CD8-positive, alpha-beta memory T cell (primary cell): ENCODE results near the gene MAN1A1. TPM values are rescaled to one million over a fixed set of nuclear protein-coding genes. Genes with fewer than 3 reads are reported as not detected.

Source experiments
- CTCF ChIA-PET: fragments of 350-600 bp; sonication (Branson Sonifier 250); formaldehyde crosslinking; loops from one replicate; lab custom pipeline; 2021; ENCODE audit warnings: antibody characterized with exemption; lab: Charles Lee
- POLR2A ChIA-PET: fragments of 350-600 bp; sonication (Branson Sonifier 250); formaldehyde crosslinking; loops from one replicate; lab custom pipeline; 2021; ENCODE audit warnings: antibody characterized with exemption; lab: Charles Lee
- DNase-seq, 5 donors: peaks; one replicate each; pipeline versions ENCODE4 v3.0.0 to v3.0.0-alpha.2; 2020 to 2022; ENCODE audit warnings: mixed read lengths in 1 of 5
- H3K27ac ChIP-seq: one replicate; pipeline ENCODE4 v1.7.0; 2013; ENCODE audit warnings: low read depth, mild to moderate bottlenecking, low read length, moderate library complexity
- H3K27me3 ChIP-seq: 2 replicates; pipeline ENCODE4 v1.7.0; 2013; ENCODE audit warnings: low read length, mild to moderate bottlenecking; ENCODE audit not compliant: insufficient read depth, poor library complexity, severe bottlenecking
- H3K36me3 ChIP-seq: 2 replicates; pipeline ENCODE4 v1.7.0; 2013; ENCODE audit warnings: mild to moderate bottlenecking, low read length, moderate library complexity; ENCODE audit not compliant: insufficient read depth
- H3K4me1 ChIP-seq: 2 replicates; pipeline ENCODE4 v1.7.0; 2013; ENCODE audit warnings: mild to moderate bottlenecking, low read length, moderate library complexity; ENCODE audit not compliant: insufficient read depth
- H3K4me3 ChIP-seq: 2 replicates; pipeline ENCODE4 v1.7.0; 2013; ENCODE audit warnings: mild to moderate bottlenecking, low read length
- H3K9me3 ChIP-seq: 2 replicates; pipeline ENCODE4 v1.7.0; 2013; ENCODE audit warnings: mild to moderate bottlenecking, low read length
- H3K27ac Mint-ChIP-seq, 8 donors: one replicate each; pipeline ENCODE4 v1.8.0; 2020 to 2021; ENCODE audit warnings: mixed read lengths in 8 of 8, mild to moderate bottlenecking in 6 of 8, inconsistent platforms in 3 of 8, moderate library complexity in 3 of 8
- H3K27me3 Mint-ChIP-seq, 2 donors: one replicate each; pipeline ENCODE4 v1.8.0; 2020 to 2021; ENCODE audit warnings: mixed read lengths in 2 of 2, mild to moderate bottlenecking in 1 of 2, moderate library complexity in 1 of 2
- H3K36me3 Mint-ChIP-seq, 3 donors: one replicate each; pipeline ENCODE4 v1.8.0; 2020 to 2021; ENCODE audit warnings: mixed read lengths in 3 of 3, inconsistent platforms in 1 of 3, mild to moderate bottlenecking in 1 of 3
- H3K4me1 Mint-ChIP-seq, 3 donors: one replicate each; pipeline ENCODE4 v1.8.0; 2020 to 2021; ENCODE audit warnings: mixed read lengths in 3 of 3, inconsistent platforms in 1 of 3, mild to moderate bottlenecking in 1 of 3
- H3K4me3 Mint-ChIP-seq, 7 donors: one replicate each; pipeline ENCODE4 v1.8.0; 2020 to 2021; ENCODE audit warnings: mixed read lengths in 7 of 7, mild to moderate bottlenecking in 6 of 7, moderate library complexity in 4 of 7, inconsistent platforms in 2 of 7
- H3K9me3 Mint-ChIP-seq, 5 donors: one replicate each; pipeline ENCODE4 v1.8.0; 2020 to 2022; ENCODE audit warnings: mixed read lengths in 5 of 5, mild to moderate bottlenecking in 3 of 5, moderate library complexity in 2 of 5, inconsistent platforms in 1 of 5
- polyA plus RNA-seq: library from polyadenylated mRNA; unstranded; fragments of 300-500 nt; fragmentation: Illumina TruSeq; gene quantifications from one replicate; pipeline ENCODE4 v1.2.3, GENCODE V29; 2021
- total RNA-seq, 2 experiments: library from RNA; stranded (reverse); gene quantifications; one replicate each; pipeline ENCODE4 v1.2.3, GENCODE V29; 2021

Gene MAN1A1
- total and polyA plus RNA-seq, 3 experiments from 2014 or later = 23.8 to 38.4 (median 36.9) TPM

DNA sequence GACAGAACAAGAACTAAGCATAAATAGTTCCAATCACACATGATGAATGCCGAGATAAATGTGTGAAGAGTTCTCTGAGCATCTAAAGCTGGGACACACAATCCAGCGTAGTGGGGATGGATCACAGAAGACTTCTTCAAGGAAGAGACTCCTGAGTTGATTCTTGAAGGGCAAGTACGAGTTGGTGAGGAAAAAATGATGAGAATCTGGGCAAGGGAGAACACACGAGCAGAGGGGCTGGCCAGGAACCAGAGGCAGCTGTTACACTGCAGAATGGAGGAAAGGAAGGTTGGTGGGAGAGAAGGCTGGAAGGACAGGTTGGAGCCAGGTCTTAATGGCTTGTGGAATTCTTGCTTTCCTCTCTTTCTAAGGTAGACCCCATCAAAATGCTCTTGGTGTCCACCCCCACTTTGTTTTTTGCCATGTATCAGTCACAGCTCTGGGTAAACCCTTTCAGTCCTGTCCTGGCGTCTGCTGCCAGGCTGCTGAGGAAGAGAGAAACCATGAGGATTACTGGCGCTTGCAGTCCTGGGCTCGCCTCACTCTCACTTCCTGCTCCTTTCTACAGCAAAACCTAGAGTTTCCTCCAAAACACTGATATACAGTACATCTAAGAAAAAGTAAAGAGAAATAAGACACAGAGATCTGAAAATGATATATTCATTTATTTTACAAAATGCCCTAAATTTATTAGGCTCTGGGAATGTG lies 143.5 kb downstream of the MAN1A1 start:
- POLR2A ChIA-PET = no interaction called here
- H3K4me3 Mint-ChIP-seq = no peak overlapping the region
- no peaks in the 10 kb centered on the region for H3K27me3 ChIP-seq
- H3K4me1 ChIP-seq = no peaks in the 10 kb centered on the region
- H3K27me3 Mint-ChIP-seq = no peaks in the 10 kb centered on the region
- no peak for DNase-seq
- H3K36me3 ChIP-seq = peaks cover 9% of the 10 kb centered on the region
- no peak overlapping the region for H3K27ac Mint-ChIP-seq
- H3K4me3 ChIP-seq = no peak overlapping the region
- CTCF ChIA-PET = no interaction called here
- H3K4me1 Mint-ChIP-seq = peaks cover 8 to 16% (median 11%) of the 10 kb centered on the region in 3 donors
- no peaks in the 10 kb centered on the region for H3K9me3 ChIP-seq
- no peak overlapping the region for H3K27ac ChIP-seq
- no peaks in the 10 kb centered on the region for H3K9me3 Mint-ChIP-seq
- H3K36me3 Mint-ChIP-seq = peaks cover 9 to 39% (median 17%) of the 10 kb centered on the region in 3 donors

DNA sequence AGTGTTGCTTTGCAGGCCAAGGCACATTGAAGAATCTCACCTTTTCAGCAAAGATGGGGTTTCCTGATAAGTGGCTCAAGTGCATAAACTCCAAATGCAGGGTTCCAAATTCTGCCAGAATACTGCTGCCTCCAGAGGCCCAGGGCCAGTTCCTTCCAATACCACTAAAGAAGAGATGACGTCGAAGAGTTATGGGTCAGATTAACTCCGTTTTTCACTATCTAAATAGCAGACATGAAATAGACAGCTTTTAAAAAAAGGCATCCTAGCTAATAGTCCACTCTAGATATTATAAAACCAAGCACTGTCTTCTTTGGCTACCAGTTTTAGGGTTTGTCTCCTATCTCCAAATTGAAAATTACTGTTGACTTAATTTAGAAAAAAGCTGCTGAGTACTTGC lies 144.8 kb downstream of the MAN1A1 start:
- H3K27me3 ChIP-seq = no peaks in the 10 kb centered on the region
- Mint-ChIP-seq H3K27me3 (no peaks in the 10 kb centered on the region), H3K9me3 (no peaks in the 10 kb centered on the region), H3K4me3 (no peak overlapping the region), H3K36me3 (peaks cover 9 to 44% (median 17%) of the 10 kb centered on the region in 3 donors), H3K27ac (peak overlapping the region in 2 of 8 donors; percentile 58), H3K4me1 (peaks cover 6 to 16% (median 11%) of the 10 kb centered on the region in 3 donors)
- ChIA-PET CTCF (no interaction called here), POLR2A (no interaction called here)
- H3K4me3 ChIP-seq = no peak overlapping the region
- no peaks in the 10 kb centered on the region for H3K9me3 ChIP-seq
- H3K27ac ChIP-seq = no peak overlapping the region
- H3K36me3 ChIP-seq = peaks cover 14% of the 10 kb centered on the region
- DNase-seq = no peak
- H3K4me1 ChIP-seq = no peaks in the 10 kb centered on the region

DNA sequence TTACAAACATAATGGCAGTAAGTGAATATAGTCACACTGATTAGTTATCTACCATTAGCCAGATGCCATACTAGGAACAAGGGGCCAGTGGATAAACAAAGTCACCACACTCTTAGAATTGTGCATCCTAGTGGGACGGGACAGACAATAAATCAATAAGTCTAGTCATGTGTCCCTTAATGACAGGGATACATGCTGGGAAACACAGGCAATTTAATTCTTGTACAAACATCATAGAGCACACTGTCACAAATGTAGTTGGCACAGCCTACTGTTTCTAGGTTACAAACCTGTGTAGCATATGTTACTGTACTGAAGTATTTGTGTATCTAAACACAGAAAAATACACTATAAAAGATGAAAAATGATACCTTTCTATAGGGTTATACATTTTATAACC lies 148.1 kb downstream of the MAN1A1 start:
- H3K4me1 ChIP-seq = no peaks in the 10 kb centered on the region
- no peaks in the 10 kb centered on the region for H3K27me3 ChIP-seq
- ChIA-PET CTCF (no interaction called here), POLR2A (no interaction called here)
- H3K36me3 ChIP-seq = peaks cover 14% of the 10 kb centered on the region
- no peak for DNase-seq
- H3K27me3 Mint-ChIP-seq = no peaks in the 10 kb centered on the region
- H3K27ac ChIP-seq = no peak overlapping the region
- no peak overlapping the region for H3K4me3 ChIP-seq
- H3K9me3 ChIP-seq = no peaks in the 10 kb centered on the region
- H3K27ac Mint-ChIP-seq = no peak overlapping the region
- peaks cover 18 to 60% (median 23%) of the 10 kb centered on the region in 3 donors for H3K36me3 Mint-ChIP-seq
- H3K4me1 Mint-ChIP-seq = peaks cover 4 to 7% (median 6%) of the 10 kb centered on the region in 3 donors
- no peaks in the 10 kb centered on the region for H3K9me3 Mint-ChIP-seq
- no peak overlapping the region for H3K4me3 Mint-ChIP-seq

GRCh38 chr6:119200512-119201175 lies 148.9 kb downstream of the MAN1A1 start:
- Histone ChIP-seq H3K27me3 (no peaks in the 10 kb centered on the region), H3K4me1 (no peaks in the 10 kb centered on the region), H3K36me3 (peaks cover 14% of the 10 kb centered on the region), H3K9me3 (no peaks in the 10 kb centered on the region), H3K27ac (no peak overlapping the region), H3K4me3 (no peak overlapping the region)
- ChIA-PET POLR2A (no interaction called here), CTCF (no interaction called here)
- Mint-ChIP-seq H3K4me1 (peaks cover 0 to 1% (median under 1%) of the 10 kb centered on the region in 3 donors), H3K36me3 (peaks cover 20 to 62% (median 20%) of the 10 kb centered on the region in 3 donors), H3K9me3 (no peaks in the 10 kb centered on the region), H3K27ac (peak overlapping the region in 2 of 8 donors; percentile 45 to 53), H3K4me3 (no peak overlapping the region), H3K27me3 (no peaks in the 10 kb centered on the region)
- DNase-seq = no peak

DNA sequence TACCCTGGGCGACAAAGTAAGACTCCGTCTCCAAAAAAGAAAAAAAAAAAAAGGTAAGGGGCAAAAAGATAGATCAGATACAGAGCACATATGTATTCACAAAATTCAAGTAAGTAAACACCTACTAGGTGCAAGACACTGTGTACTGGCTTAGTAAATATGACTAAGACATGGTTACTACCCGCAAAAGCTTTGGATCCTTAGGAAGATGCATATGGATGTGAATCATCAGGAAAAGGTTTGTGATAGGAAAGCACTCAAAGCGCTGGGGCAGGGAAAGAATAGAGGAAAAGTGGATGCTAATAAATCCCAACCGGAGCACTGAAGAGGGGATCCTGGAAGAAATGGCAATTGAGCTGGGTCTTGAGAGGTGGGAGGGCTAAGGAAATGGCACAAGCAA lies 152.3 kb downstream of the MAN1A1 start:
- no peaks in the 10 kb centered on the region for H3K4me1 ChIP-seq
- H3K4me3 ChIP-seq = no peak overlapping the region
- peak overlapping the region in 2 of 8 donors; percentile 2 to 66 for H3K27ac Mint-ChIP-seq
- H3K4me3 Mint-ChIP-seq = no peak overlapping the region
- DNase-seq = no peak
- ChIA-PET CTCF (no interaction called here), POLR2A (no interaction called here)
- H3K27ac ChIP-seq = no peak overlapping the region
- H3K9me3 ChIP-seq = no peaks in the 10 kb centered on the region
- no peaks in the 10 kb centered on the region for H3K9me3 Mint-ChIP-seq
- peaks cover 0 to 8% (median under 1%) of the 10 kb centered on the region in 3 donors for H3K4me1 Mint-ChIP-seq
- peaks cover 5% of the 10 kb centered on the region for H3K36me3 ChIP-seq
- no peaks in the 10 kb centered on the region for H3K27me3 Mint-ChIP-seq
- H3K27me3 ChIP-seq = no peaks in the 10 kb centered on the region
- peaks cover 18 to 58% (median 22%) of the 10 kb centered on the region in 3 donors for H3K36me3 Mint-ChIP-seq

DNA sequence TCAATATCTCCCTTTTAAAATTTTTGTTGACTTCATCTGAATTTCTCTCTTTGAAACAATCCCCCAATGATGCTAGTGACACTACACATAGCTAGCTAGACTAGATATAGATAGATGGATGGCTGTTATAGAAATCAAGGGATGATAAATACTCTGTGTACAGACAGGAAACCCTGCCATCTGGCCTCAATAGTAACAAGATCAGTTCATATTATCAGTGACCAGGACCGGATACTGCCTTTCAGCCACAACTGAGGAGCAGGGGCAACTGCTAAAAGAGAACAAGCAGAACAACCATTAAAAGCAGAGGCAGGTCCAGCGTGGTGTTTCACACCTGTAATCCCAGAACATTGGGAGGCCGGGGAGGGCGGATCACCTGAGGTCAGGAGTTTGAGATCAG lies 152.8 kb downstream of the MAN1A1 start:
- CTCF ChIA-PET = no interaction called here
- H3K4me1 ChIP-seq = no peaks in the 10 kb centered on the region
- H3K27me3 Mint-ChIP-seq = no peaks in the 10 kb centered on the region
- H3K4me1 Mint-ChIP-seq = peaks cover 0 to 12% (median 6%) of the 10 kb centered on the region in 3 donors
- H3K4me3 Mint-ChIP-seq = no peak overlapping the region
- H3K9me3 Mint-ChIP-seq = no peaks in the 10 kb centered on the region
- H3K36me3 ChIP-seq = peaks cover 5% of the 10 kb centered on the region
- H3K27ac Mint-ChIP-seq = peak overlapping the region in 1 of 8 donors; percentile 72
- H3K27me3 ChIP-seq = no peaks in the 10 kb centered on the region
- no peak for DNase-seq
- H3K4me3 ChIP-seq = no peak overlapping the region
- POLR2A ChIA-PET = no interaction called here
- H3K36me3 Mint-ChIP-seq = peaks cover 18 to 63% (median 28%) of the 10 kb centered on the region in 3 donors
- H3K9me3 ChIP-seq = no peaks in the 10 kb centered on the region
- no peak overlapping the region for H3K27ac ChIP-seq

DNA sequence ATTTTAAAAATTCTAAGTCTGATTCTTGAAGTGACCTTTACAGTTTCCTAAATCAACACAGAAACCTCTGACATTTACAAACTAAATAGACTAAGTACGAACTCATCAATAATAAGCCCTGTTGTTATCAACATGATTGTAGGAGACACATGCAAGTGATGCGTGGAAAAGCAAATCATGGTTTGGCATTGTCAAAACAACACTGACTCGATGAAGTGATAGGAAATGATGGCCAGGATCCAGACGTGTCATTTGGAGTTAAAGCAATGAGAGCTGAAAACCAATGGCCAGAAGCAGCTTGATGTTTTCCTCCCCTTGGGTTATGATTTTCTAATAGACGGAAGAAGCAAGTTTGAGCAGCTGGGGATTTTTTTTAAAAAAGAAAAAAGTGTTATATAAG lies 153.7 kb downstream of the MAN1A1 start:
- no peak overlapping the region for H3K4me3 Mint-ChIP-seq
- no peak for DNase-seq
- POLR2A ChIA-PET = no interaction called here
- H3K36me3 Mint-ChIP-seq = peaks cover 18 to 60% (median 28%) of the 10 kb centered on the region in 3 donors
- Histone ChIP-seq H3K4me1 (no peaks in the 10 kb centered on the region), H3K4me3 (no peak overlapping the region), H3K27me3 (no peaks in the 10 kb centered on the region), H3K36me3 (peaks cover 4% of the 10 kb centered on the region), H3K9me3 (no peaks in the 10 kb centered on the region), H3K27ac (no peak overlapping the region)
- peak overlapping the region in 1 of 8 donors; percentile 38 for H3K27ac Mint-ChIP-seq
- CTCF ChIA-PET = no interaction called here
- H3K9me3 Mint-ChIP-seq = no peaks in the 10 kb centered on the region
- H3K27me3 Mint-ChIP-seq = no peaks in the 10 kb centered on the region
- peaks cover 0 to 13% (median 6%) of the 10 kb centered on the region in 3 donors for H3K4me1 Mint-ChIP-seq

DNA sequence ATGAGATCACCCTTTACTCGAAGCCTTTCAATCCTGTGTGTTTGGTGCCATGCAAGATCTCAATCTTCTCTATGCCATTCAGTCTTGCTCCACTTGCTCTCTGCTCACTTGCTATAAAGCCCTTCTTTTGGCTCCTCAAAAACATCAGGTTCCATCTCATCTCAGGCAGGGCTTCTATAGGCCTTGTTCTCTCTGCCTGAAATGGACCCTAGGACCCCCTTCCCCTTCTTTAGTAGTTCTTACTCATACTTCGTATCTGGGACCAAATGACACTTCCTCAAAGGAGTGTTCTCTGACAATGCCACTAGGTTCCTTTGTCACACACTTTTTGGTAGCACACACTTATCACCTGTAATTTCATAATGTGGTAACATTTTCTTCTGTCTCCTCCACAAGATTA lies 154.4 kb downstream of the MAN1A1 start:
- CTCF ChIA-PET = no interaction called here
- no peaks in the 10 kb centered on the region for H3K27me3 Mint-ChIP-seq
- no peaks in the 10 kb centered on the region for H3K4me1 ChIP-seq
- no peak overlapping the region for H3K27ac ChIP-seq
- H3K9me3 Mint-ChIP-seq = no peaks in the 10 kb centered on the region
- H3K4me1 Mint-ChIP-seq = peaks cover 0 to 11% (median 6%) of the 10 kb centered on the region in 3 donors
- no peaks in the 10 kb centered on the region for H3K27me3 ChIP-seq
- POLR2A ChIA-PET = no interaction called here
- H3K36me3 Mint-ChIP-seq = peaks cover 19 to 59% (median 31%) of the 10 kb centered on the region in 3 donors
- peak overlapping the region in 1 of 8 donors; percentile 25 for H3K27ac Mint-ChIP-seq
- no peak for DNase-seq
- no peaks in the 10 kb centered on the region for H3K36me3 ChIP-seq
- H3K4me3 ChIP-seq = no peak overlapping the region
- no peak overlapping the region for H3K4me3 Mint-ChIP-seq
- H3K9me3 ChIP-seq = no peaks in the 10 kb centered on the region
